A673 (cell line): Measurements from ENCODE around the gene IRS4. TPM values are rescaled to one million over a fixed set of nuclear protein-coding genes. Genes with fewer than 3 reads are reported as not detected.

Experiments
- BruUV-seq: library from RNA; stranded (reverse); fragments of 400-500 nt; replicated peaks from 2 replicates; lab custom pipeline; 2021; lab: Mats Ljungman, UMichigan
- CTCF ChIA-PET: fragments of 300-600 bp; sonication (Branson Sonifier 250); formaldehyde crosslinking; loops from one replicate; lab custom pipeline; 2022; ENCODE audit warnings: antibody characterized with exemption; lab: Charles Lee
- POLR2A ChIA-PET: fragments of 300-600 bp; sonication (Branson Sonifier 250); formaldehyde crosslinking; loops from one replicate; lab custom pipeline; 2022; ENCODE audit warnings: antibody characterized with exemption; ENCODE audit not compliant: low non-redundant PET; lab: Charles Lee
- DNase-seq: peaks from one replicate; pipeline ENCODE4 v3.0.0-alpha.2; 2015; ENCODE audit warnings: low spot score
- H3K27ac ChIP-seq: fragments of 200-600 bp; sonication (generic); 2 replicates; pipeline ENCODE4 v1.5.1; 2016; ENCODE audit warnings: mixed run types, low read depth, mild to moderate bottlenecking, mixed read lengths, antibody characterized with exemption, low read length; ENCODE audit not compliant: poor library complexity, severe bottlenecking
- H3K27me3 ChIP-seq: fragments of 200-600 bp; sonication (generic); replicated peaks from 2 replicates; pipeline ENCODE4 v1.6.1; 2017; ENCODE audit warnings: mixed run types, low read depth, mild to moderate bottlenecking, mixed read lengths, antibody characterized with exemption, low read length; ENCODE audit not compliant: insufficient read depth, poor library complexity
- H3K36me3 ChIP-seq: fragments of 200-600 bp; sonication (generic); 2 replicates; pipeline ENCODE4 v1.6.1; 2016; ENCODE audit warnings: mixed run types, mild to moderate bottlenecking, mixed read lengths, antibody characterized with exemption, low read length; ENCODE audit not compliant: insufficient read depth, poor library complexity, severe bottlenecking
- H3K4me1 ChIP-seq: fragments of 200-600 bp; sonication (generic); 2 replicates; pipeline ENCODE4 v1.6.1; 2017; ENCODE audit warnings: mixed run types, mild to moderate bottlenecking, mixed read lengths, antibody characterized with exemption, low read length; ENCODE audit not compliant: insufficient read depth, poor library complexity, severe bottlenecking
- H3K4me3 ChIP-seq: fragments of 200-600 bp; sonication (generic); 2 replicates; pipeline ENCODE4 v1.5.1; 2016; ENCODE audit warnings: low read depth, mixed run types, mild to moderate bottlenecking, mixed read lengths, low read length; ENCODE audit not compliant: poor library complexity, severe bottlenecking
- H3K9me3 ChIP-seq: fragments of 200-600 bp; sonication (generic); 2 replicates; pipeline ENCODE4 v1.6.1; 2016; ENCODE audit warnings: mixed run types, low read depth, mild to moderate bottlenecking, mixed read lengths, antibody characterized with exemption, low read length; ENCODE audit not compliant: poor library complexity, severe bottlenecking
- EZH2 ChIP-seq: fragments of 200-600 bp; sonication (generic); IDR thresholded peaks from 2 replicates; pipeline ENCODE4 v1.6.1; 2017; ENCODE audit warnings: borderline replicate concordance, low read depth, mild to moderate bottlenecking, mixed read lengths, antibody characterized with exemption, low read length; ENCODE audit not compliant: poor library complexity, severe bottlenecking
- intact Hi-C: fragments of 100-400 bp; cut with micrococcal nuclease; formaldehyde crosslinking; loops from one replicate; pipeline ENCODE4 v1.10.0; 2022; ENCODE audit not compliant: unreplicated experiment
- total RNA-seq: library from RNA; stranded (reverse); gene quantifications from 2 replicates; pipeline ENCODE4 v1.2.3, GENCODE V29; 2021
- TF ChIP-seq, protein P1 (sequence below): fragments of 300-800, 200-600 bp; sonication (generic); conservative IDR thresholded peaks from 2 replicates; pipeline ENCODE4 v1.5.1; 2017; ENCODE audit warnings: low read depth, mild to moderate bottlenecking, antibody characterized with exemption, low read length, moderate library complexity, mixed read lengths

The IRS4 gene
- total RNA-seq, 1 experiment from 2014 or later = not detected

GRCh38 chrX:108701633-108702032, 34.7 kb downstream of the IRS4 start:
- no peaks in the 10 kb centered on the region for H3K4me1 ChIP-seq
- BruUV-seq = no TSS peak
- TF ChIP-seq, protein P1, sequence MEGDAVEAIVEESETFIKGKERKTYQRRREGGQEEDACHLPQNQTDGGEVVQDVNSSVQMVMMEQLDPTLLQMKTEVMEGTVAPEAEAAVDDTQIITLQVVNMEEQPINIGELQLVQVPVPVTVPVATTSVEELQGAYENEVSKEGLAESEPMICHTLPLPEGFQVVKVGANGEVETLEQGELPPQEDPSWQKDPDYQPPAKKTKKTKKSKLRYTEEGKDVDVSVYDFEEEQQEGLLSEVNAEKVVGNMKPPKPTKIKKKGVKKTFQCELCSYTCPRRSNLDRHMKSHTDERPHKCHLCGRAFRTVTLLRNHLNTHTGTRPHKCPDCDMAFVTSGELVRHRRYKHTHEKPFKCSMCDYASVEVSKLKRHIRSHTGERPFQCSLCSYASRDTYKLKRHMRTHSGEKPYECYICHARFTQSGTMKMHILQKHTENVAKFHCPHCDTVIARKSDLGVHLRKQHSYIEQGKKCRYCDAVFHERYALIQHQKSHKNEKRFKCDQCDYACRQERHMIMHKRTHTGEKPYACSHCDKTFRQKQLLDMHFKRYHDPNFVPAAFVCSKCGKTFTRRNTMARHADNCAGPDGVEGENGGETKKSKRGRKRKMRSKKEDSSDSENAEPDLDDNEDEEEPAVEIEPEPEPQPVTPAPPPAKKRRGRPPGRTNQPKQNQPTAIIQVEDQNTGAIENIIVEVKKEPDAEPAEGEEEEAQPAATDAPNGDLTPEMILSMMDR = no peak
- no peak for TF ChIP-seq EZH2

GRCh38 chrX:108699368-108699767, 37.0 kb downstream of the IRS4 start:
- Histone ChIP-seq H3K9me3 (no peaks in the 10 kb centered on the region), H3K4me3 (no peak overlapping the region), H3K27me3 (peaks cover 3% of the 10 kb centered on the region), H3K36me3 (no peaks in the 10 kb centered on the region), H3K4me1 (no peaks in the 10 kb centered on the region), H3K27ac (no peak overlapping the region)
- intact Hi-C loops = loop anchor here (2.0 to 10.0 kb wide), 3 partner anchors 685 to 935 kb away; no protein-coding TSS in a partner anchor
- no TSS peak for BruUV-seq
- ChIA-PET CTCF (interaction anchor here (0.7 to 1.6 kb wide), 5 partner anchors 50 to 1447 kb away, joined by 3 to 7 read pairs (median 5); no protein-coding TSS in a partner anchor), POLR2A (interaction anchor here (0.7 kb wide), 1 partner anchor 435 kb away, joined by 3 read pairs; no protein-coding TSS in a partner anchor)
- peak; percentile 56 for DNase-seq
- TF ChIP-seq EZH2 = no peak
- TF ChIP-seq, protein P1 = peak; percentile 56

More at GRCh38 chrX:108701633-108702032, 34.7 kb downstream of the IRS4 start:
- Histone ChIP-seq H3K4me3 (no peak overlapping the region), H3K36me3 (no peaks in the 10 kb centered on the region), H3K27ac (no peak overlapping the region), H3K27me3 (peaks cover 3% of the 10 kb centered on the region), H3K9me3 (no peaks in the 10 kb centered on the region)
- ChIA-PET POLR2A (no interaction called here), CTCF (no interaction called here)
- no peak for DNase-seq
- intact Hi-C loops = loop anchor here (10.0 kb wide), 1 partner anchor 1183 kb away; no protein-coding TSS in a partner anchor

DNA sequence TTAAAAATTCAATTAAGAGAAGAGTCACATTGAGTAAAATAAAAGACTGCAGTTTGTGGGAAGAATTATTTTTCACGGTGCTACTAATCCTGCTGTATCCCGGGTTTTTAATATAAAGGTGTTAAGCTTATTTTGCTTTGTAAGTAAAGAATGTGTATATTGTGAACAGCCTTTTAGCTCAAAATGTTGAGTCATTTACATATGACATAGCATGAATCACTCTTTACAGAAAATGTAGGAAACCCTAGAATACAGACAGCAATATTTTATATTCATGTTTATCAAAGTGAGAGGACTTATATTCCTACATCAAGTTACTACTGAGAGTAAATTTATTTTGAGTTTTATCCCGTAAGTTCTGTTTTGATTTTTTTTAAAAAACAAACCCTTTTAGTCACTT, 39.7 kb downstream of the IRS4 start:
- BruUV-seq = no TSS peak
- intact Hi-C loops = loop anchor here (10.0 kb wide), 1 partner anchor 938 kb away; no protein-coding TSS in a partner anchor

More for the DNA sequence above, 39.7 kb downstream of the IRS4 start:
- ChIA-PET CTCF (no interaction called here), POLR2A (no interaction called here)
- peaks cover 3% of the 10 kb centered on the region for H3K27me3 ChIP-seq
- H3K4me1 ChIP-seq = no peaks in the 10 kb centered on the region
- no peaks in the 10 kb centered on the region for H3K36me3 ChIP-seq
- no peak for DNase-seq
- no peak overlapping the region for H3K4me3 ChIP-seq
- no peaks in the 10 kb centered on the region for H3K9me3 ChIP-seq
- no peak overlapping the region for H3K27ac ChIP-seq
- TF ChIP-seq, protein P1 = no peak
- no peak for TF ChIP-seq EZH2
